Measurements from ENCODE around the gene ASIC4.

ASIC4 gene

GRCh38 chr2:219497495-219498279 is 16.6 kb upstream of the ASIC4 start:
- peak; percentile 82 for DNase-seq (ENCODE audit: low read depth)
- TF ChIP-seq CTCF (IDR thresholded peaks at IDR 0.05; ENCODE audit: low read length, missing control alignments), result no peak
- H3K4me3 ChIP-seq (replicated peaks; ENCODE audit: low read depth, low read length), result peak overlapping the region; percentile 90

- no peak for TF ChIP-seq CTCF (IDR thresholded peaks at IDR 0.05; ENCODE audit: low read length, missing control alignments)
Measured at GRCh38 chr2:219498280-219499057, 15.8 kb upstream of the ASIC4 start, which contains the start of gene GMPPA. TSS of gene GMPPA (plus strand) at chr2:219498891. CDS start at chr2:219499976, 1,085 bp downstream.

DNA sequence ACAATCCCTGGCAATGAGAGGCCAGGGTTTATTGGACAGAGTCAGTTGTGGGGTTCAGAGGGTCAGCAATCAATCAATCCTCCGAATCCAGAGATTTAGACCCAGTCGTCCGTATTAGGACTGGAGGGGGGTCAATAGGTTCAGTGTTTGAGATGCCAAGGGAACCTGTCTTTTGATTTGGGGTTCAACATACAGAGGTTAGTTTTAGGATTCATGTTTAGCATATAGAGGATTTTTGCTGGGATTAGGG is 15.3 kb upstream of the ASIC4 start:
- no peak for DNase-seq (ENCODE audit: low read depth)
- H3K4me3 ChIP-seq (replicated peaks; ENCODE audit: low read depth, low read length), result peak overlapping the region; percentile 90

More at GRCh38 chr2:219498280-219499057, 15.8 kb upstream of the ASIC4 start, which contains the start of gene GMPPA:
- peak; percentile 99 for DNase-seq (ENCODE audit: low read depth)
- H3K4me3 ChIP-seq (replicated peaks; ENCODE audit: low read depth, low read length), result peak within 1 kb of the TSS; percentile 90

GRCh38 chr2:219499555-219499954 is 14.7 kb upstream of the ASIC4 start:
- DNase-seq (ENCODE audit: low read depth), result no peak
- no peak for TF ChIP-seq CTCF (IDR thresholded peaks at IDR 0.05; ENCODE audit: low read length, missing control alignments)
- H3K4me3 ChIP-seq (replicated peaks; ENCODE audit: low read depth, low read length), result peak overlapping the region; percentile 90

More for the DNA sequence above, 15.3 kb upstream of the ASIC4 start:
- TF ChIP-seq CTCF (IDR thresholded peaks at IDR 0.05; ENCODE audit: low read length, missing control alignments), result no peak

DNA sequence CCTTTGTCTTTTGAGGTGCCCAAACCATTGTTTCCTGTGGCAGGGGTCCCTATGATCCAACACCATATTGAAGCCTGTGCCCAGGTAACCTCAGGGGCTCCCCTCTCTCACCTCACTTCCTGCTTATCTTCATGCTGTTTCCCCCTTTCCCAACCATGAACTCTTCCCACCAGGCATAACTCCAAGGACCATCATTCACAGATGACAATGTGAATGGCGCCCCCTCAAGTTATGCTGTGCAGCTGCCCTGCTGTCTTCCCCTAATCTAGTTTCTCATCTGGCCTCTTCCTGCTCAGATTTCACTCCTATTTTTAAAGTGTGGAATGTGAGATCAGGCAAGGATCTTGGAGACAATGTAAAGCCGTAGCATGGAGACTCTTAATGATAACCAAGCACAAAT is 14.1 kb upstream of the ASIC4 start:
- DNase-seq (ENCODE audit: low read depth), result no peak
- TF ChIP-seq CTCF (IDR thresholded peaks at IDR 0.05; ENCODE audit: low read length, missing control alignments), result peak; percentile 22
- no peak overlapping the region for H3K4me3 ChIP-seq (replicated peaks; ENCODE audit: low read depth, low read length)

DNA sequence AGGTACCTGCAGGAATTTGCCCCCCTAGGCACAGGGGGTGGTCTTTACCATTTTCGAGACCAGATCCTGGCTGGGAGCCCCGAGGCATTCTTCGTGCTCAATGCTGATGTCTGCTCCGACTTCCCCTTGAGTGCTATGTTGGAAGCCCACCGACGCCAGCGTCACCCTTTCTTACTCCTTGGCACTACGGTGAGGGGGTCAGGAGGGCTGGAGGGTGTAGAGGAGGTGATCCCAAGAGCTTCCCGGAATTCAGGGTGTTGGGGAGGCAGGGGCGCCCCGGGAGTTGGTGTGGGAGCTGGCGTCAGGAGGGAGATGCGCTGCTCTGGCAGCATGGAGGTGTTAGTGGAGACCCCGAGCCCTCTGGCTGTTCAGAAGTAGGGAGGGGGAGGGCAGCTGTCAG is 12.4 kb upstream of the ASIC4 start:
- H3K4me3 ChIP-seq (replicated peaks; ENCODE audit: low read depth, low read length), result no peak overlapping the region
- no peak for TF ChIP-seq CTCF (IDR thresholded peaks at IDR 0.05; ENCODE audit: low read length, missing control alignments)
- no peak for DNase-seq (ENCODE audit: low read depth)

All from fibroblast of pulmonary artery (primary cell).